Endothelial cell of umbilical vein (primary cell): ENCODE data around the gene ASB6. TPM values are rescaled to one million over a fixed set of nuclear protein-coding genes. Genes with fewer than 3 reads are reported as not detected.

Experiments used
- BruUV-seq: library from RNA; stranded (reverse); fragments of 400-500 nt; replicated peaks from 2 replicates; lab custom pipeline; 2021; lab: Mats Ljungman, UMichigan
- CTCF ChIA-PET: fragments of 300-600, 350-600 bp; sonication (Branson Sonifier 250); formaldehyde crosslinking; loops from one replicate; lab custom pipeline; 2021; ENCODE audit warnings: antibody characterized with exemption, inconsistent platforms; lab: Charles Lee
- POLR2A ChIA-PET: fragments of 300-600, 350-600 bp; sonication (Branson Sonifier 250); formaldehyde crosslinking; loops from one replicate; lab custom pipeline; 2021; ENCODE audit warnings: antibody characterized with exemption, inconsistent platforms; lab: Charles Lee
- DNase-seq: peaks from one replicate; pipeline ENCODE4 v3.0.0-alpha.2; 2011; ENCODE audit warnings: low read depth, low spot score
- FAIRE-seq: peaks from 2 replicates; lab custom pipeline; 2011; peaks lifted over from hg19 to GRCh38; lab: Jason Lieb, UNC
- H2AFZ ChIP-seq: 2 replicates; pipeline ENCODE4 v1.6.0; 2012; ENCODE audit warnings: low read depth, low read length, control low read depth, inconsistent platforms
- H3K27ac ChIP-seq: 2 replicates; pipeline ENCODE4 v1.5.1; 2011; ENCODE audit warnings: low read depth, mild to moderate bottlenecking, control low read depth, low read length, moderate library complexity; ENCODE audit not compliant: insufficient read depth
- H3K27me3 ChIP-seq, 2 experiments: 2 replicates each; pipeline versions ENCODE4 v1.6.0 to v1.6.1; 2011; ENCODE audit warnings: low read length in 2 of 2, mixed read lengths in 1 of 2; ENCODE audit not compliant: control insufficient read depth in 2 of 2, insufficient read depth in 2 of 2
- H3K36me3 ChIP-seq, 2 experiments: 2 replicates in 1 of 2; 3 replicates in 1 of 2; pipeline ENCODE4 v1.5.1; 2011; ENCODE audit warnings: low read length in 2 of 2, mild to moderate bottlenecking in 1 of 2, moderate library complexity in 1 of 2; ENCODE audit not compliant: control insufficient read depth in 2 of 2, insufficient read depth in 2 of 2; ENCODE audit errors: extremely low read depth in 1 of 2
- H3K4me1 ChIP-seq: 3 replicates; pipeline ENCODE4 v1.5.1; 2011; ENCODE audit warnings: mild to moderate bottlenecking, low read length; ENCODE audit not compliant: control insufficient read depth, insufficient read depth; ENCODE audit errors: extremely low read depth
- H3K4me2 ChIP-seq: 2 replicates; pipeline ENCODE4 v1.6.1; 2011; ENCODE audit warnings: low read length, control low read depth, mixed read lengths; ENCODE audit not compliant: insufficient read depth
- H3K4me3 ChIP-seq, 3 experiments: fragments of 200-600 bp in 1 of 3; sonication (generic), shearing (Covaris generic) in 1 of 3; replicated peaks in 1 of 3; 2 replicates each; pipeline ENCODE4 v1.5.1; 2011 to 2016; ENCODE audit warnings: control low read depth in 3 of 3, low read length in 3 of 3, mild to moderate bottlenecking in 2 of 3, inconsistent platforms in 1 of 3, low read depth in 1 of 3, moderate library complexity in 1 of 3; ENCODE audit not compliant: insufficient read depth in 1 of 3
- H3K79me2 ChIP-seq: 2 replicates; pipeline ENCODE4 v1.6.0; 2012; ENCODE audit warnings: low read length, inconsistent platforms; ENCODE audit not compliant: control insufficient read depth, insufficient read depth
- H3K9ac ChIP-seq: replicated peaks from 2 replicates; pipeline ENCODE3; 2011; ENCODE audit warnings: low read length, control low read depth; ENCODE audit not compliant: insufficient read depth; ENCODE audit errors: extremely low read depth
- H3K9me1 ChIP-seq: replicated peaks from 3 replicates; pipeline ENCODE4 v1.6.0; 2011; ENCODE audit warnings: mild to moderate bottlenecking, low read length; ENCODE audit not compliant: control insufficient read depth, insufficient read depth; ENCODE audit errors: extremely low read depth
- H3K9me3 ChIP-seq: replicated peaks from 2 replicates; pipeline ENCODE4 v1.5.1; 2012; ENCODE audit warnings: low read length, inconsistent platforms; ENCODE audit not compliant: control insufficient read depth, insufficient read depth
- H4K20me1 ChIP-seq: replicated peaks from 2 replicates; pipeline ENCODE3; 2011; ENCODE audit warnings: mild to moderate bottlenecking, low read length; ENCODE audit not compliant: control insufficient read depth, insufficient read depth; ENCODE audit errors: extremely low read depth
- EZH2 ChIP-seq: IDR thresholded peaks from 2 replicates; pipeline ENCODE4 v1.6.1; 2012; ENCODE audit warnings: borderline replicate concordance, low read depth, mild to moderate bottlenecking, moderate library complexity, low read length, inconsistent platforms; ENCODE audit not compliant: severe bottlenecking
- FOS ChIP-seq: IDR thresholded peaks from 2 replicates; pipeline ENCODE4 v1.6.1; 2011; ENCODE audit warnings: mild to moderate bottlenecking, low read length, moderate library complexity, borderline replicate concordance; ENCODE audit not compliant: insufficient read depth
- GATA2 ChIP-seq: IDR thresholded peaks from 2 replicates; pipeline ENCODE4 v1.7.0; 2011; ENCODE audit warnings: low read depth, mild to moderate bottlenecking, moderate library complexity, mixed read lengths, low read length; ENCODE audit not compliant: insufficient read length, insufficient read depth
- JUN ChIP-seq: IDR thresholded peaks from 2 replicates; pipeline ENCODE4 v1.6.1; 2011; ENCODE audit warnings: borderline replicate concordance, low read depth; ENCODE audit not compliant: insufficient read length, insufficient read depth
- MYC ChIP-seq: IDR thresholded peaks from one replicate; pipeline ENCODE4 v1.6.1; 2011; ENCODE audit warnings: mild to moderate bottlenecking, low read depth, low read length
- POLR2A ChIP-seq: IDR thresholded peaks from 2 replicates; pipeline ENCODE4 v1.6.1; 2012; ENCODE audit warnings: low read depth, mild to moderate bottlenecking, control low read depth, low read length
- POLR2AphosphoS5 ChIP-seq: IDR thresholded peaks from 2 replicates; pipeline ENCODE4 v1.6.1; 2012; ENCODE audit warnings: low read depth, mild to moderate bottlenecking, control low read depth, low read length, moderate library complexity; ENCODE audit not compliant: insufficient read depth
- dilution Hi-C: fragments of 300-500 bp; cut with MboI; formaldehyde crosslinking; loops from one replicate; pipeline ENCODE4 v1.15.0; 2019; ENCODE audit warnings: low sequenced_read_pairs; ENCODE audit not compliant: extremely low pct_ligation_motif_present
- intact Hi-C: fragments of 100-400 bp; cut with micrococcal nuclease; formaldehyde crosslinking; loops from one replicate; pipeline ENCODE4 v1.10.0; 2022
- polyA plus RNA-seq, 4 experiments: library from polyadenylated mRNA; depleted of rRNA in 3 of 4; stranded (reverse) in 3 of 4; unstranded in 1 of 4; fragments of >200 nt; gene quantifications; 2 replicates each; pipeline versions ENCODE4 v1.2.1 to v1.2.3, GENCODE V29; 2011 to 2012; ENCODE audit warnings: missing spikeins in 1 of 4
- total RNA-seq: library from RNA; stranded (reverse); gene quantifications from 2 replicates; pipeline ENCODE4 v1.2.3, GENCODE V29; 2021
- TF ChIP-seq, protein P1 (sequence below): IDR thresholded peaks from 2 replicates; pipeline ENCODE4 v1.6.1; 2011; ENCODE audit not compliant: insufficient read depth, insufficient read length
- TF ChIP-seq, protein P2 (sequence below), 2 donors: IDR thresholded peaks; 1 replicate in 1 of 2; 2 replicates in 1 of 2; pipeline ENCODE4 v1.5.1; 2011; ENCODE audit warnings: low read length in 2 of 2, mild to moderate bottlenecking in 2 of 2, moderate library complexity in 2 of 2, control low read depth in 1 of 2, inconsistent platforms in 1 of 2, low read depth in 1 of 2; ENCODE audit not compliant: insufficient read depth in 1 of 2; ENCODE audit errors: extremely low read depth in 1 of 2

The ASB6 gene
- total and polyA plus RNA-seq, 2 donors (not counting 3 experiments of a cell fraction or from before 2014, with no cell fraction given), result 20.3 to 23.8 TPM

DNA sequence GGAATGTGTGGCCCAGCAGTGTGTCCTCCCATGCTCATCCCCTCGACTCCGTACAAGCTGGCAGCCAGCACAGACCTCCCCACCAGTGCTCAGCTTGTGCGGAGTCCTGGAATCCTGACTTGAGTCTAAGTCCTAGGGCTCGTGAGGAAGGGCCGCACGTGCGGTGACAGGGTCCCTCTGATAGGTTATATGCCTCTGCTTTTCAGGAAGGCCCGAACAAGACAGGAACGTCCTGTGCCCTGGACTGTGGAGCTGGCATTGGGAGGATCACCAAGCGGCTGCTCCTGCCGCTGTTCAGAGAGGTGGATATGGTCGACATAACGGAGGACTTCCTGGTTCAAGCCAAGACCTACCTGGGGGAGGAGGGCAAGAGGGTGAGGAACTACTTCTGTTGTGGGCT, 8.1 kb downstream of the ASB6 start:
- intact Hi-C loops (no loop called here), dilution Hi-C loops (no loop called here)
- no peaks in the 10 kb centered on the region for H3K9me3 ChIP-seq
- TF ChIP-seq POLR2A (no peak), POLR2AphosphoS5 (no peak), EZH2 (no peak), JUN (no peak), MYC (no peak), GATA2 (no peak), FOS (no peak)
- TF ChIP-seq, protein P1, sequence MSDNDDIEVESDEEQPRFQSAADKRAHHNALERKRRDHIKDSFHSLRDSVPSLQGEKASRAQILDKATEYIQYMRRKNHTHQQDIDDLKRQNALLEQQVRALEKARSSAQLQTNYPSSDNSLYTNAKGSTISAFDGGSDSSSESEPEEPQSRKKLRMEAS, result no peak
- TF ChIP-seq, protein P2, sequence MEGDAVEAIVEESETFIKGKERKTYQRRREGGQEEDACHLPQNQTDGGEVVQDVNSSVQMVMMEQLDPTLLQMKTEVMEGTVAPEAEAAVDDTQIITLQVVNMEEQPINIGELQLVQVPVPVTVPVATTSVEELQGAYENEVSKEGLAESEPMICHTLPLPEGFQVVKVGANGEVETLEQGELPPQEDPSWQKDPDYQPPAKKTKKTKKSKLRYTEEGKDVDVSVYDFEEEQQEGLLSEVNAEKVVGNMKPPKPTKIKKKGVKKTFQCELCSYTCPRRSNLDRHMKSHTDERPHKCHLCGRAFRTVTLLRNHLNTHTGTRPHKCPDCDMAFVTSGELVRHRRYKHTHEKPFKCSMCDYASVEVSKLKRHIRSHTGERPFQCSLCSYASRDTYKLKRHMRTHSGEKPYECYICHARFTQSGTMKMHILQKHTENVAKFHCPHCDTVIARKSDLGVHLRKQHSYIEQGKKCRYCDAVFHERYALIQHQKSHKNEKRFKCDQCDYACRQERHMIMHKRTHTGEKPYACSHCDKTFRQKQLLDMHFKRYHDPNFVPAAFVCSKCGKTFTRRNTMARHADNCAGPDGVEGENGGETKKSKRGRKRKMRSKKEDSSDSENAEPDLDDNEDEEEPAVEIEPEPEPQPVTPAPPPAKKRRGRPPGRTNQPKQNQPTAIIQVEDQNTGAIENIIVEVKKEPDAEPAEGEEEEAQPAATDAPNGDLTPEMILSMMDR (IDR thresholded peaks at IDR 0.05; ENCODE audit: extremely low read depth in 1 of 2, insufficient read depth in 1 of 2, low read depth in 1 of 2, low read length in 2 of 2), result no peak
- H3K36me3 ChIP-seq, result peaks cover 14 to 42% of the 10 kb centered on the region in 2 experiments
- no peaks in the 10 kb centered on the region for H4K20me1 ChIP-seq
- ChIA-PET CTCF (interaction anchor here (0.8 kb wide), 1 partner anchor 10 kb away, joined by 4 read pairs; no protein-coding TSS in a partner anchor), POLR2A (no interaction called here)
- no peak overlapping the region for H2AFZ ChIP-seq
- H3K9ac ChIP-seq, result no peak overlapping the region
- peaks cover 51% of the 10 kb centered on the region for H3K79me2 ChIP-seq
- H3K4me3 ChIP-seq, result no peak overlapping the region
- no peaks in the 10 kb centered on the region for H3K4me1 ChIP-seq
- no peaks in the 10 kb centered on the region for H3K27me3 ChIP-seq
- no TSS peak for BruUV-seq
- FAIRE-seq (no peak), DNase-seq (no peak)
- no peaks in the 10 kb centered on the region for H3K9me1 ChIP-seq
- no peak overlapping the region for H3K27ac ChIP-seq
- H3K4me2 ChIP-seq, result no peak overlapping the region
